Natural killer cell (primary cell): Measurements from ENCODE around the gene PRR19. TPM values are rescaled to one million over a fixed set of nuclear protein-coding genes. Genes with fewer than 3 reads are reported as not detected.

Experiments used
- ATAC-seq, 3 donors: fragments of 150-1000 bp in 2 of 3; fragments of 200-7000 bp in 1 of 3; cut with Tn5 transposase; 1 replicate in 1 of 3; 2 replicates in 2 of 3; pipeline ENCODE4 v1.10.0; 2021; ENCODE audit warnings: mild to moderate bottlenecking in 2 of 3, moderate library complexity in 2 of 3
- DNase-seq, 2 donors: peaks; one replicate each; pipeline versions ENCODE4 v3.0.0 to v3.0.0-alpha.2; 2013 to 2021; ENCODE audit warnings: mixed read lengths in 1 of 2
- H3K27ac ChIP-seq: one replicate; pipeline ENCODE4 v1.5.1; 2013; ENCODE audit warnings: mild to moderate bottlenecking, low read length
- H3K27me3 ChIP-seq: one replicate; pipeline ENCODE4 v1.6.1; 2013; ENCODE audit warnings: low read length; ENCODE audit not compliant: control insufficient read depth, insufficient read depth
- H3K36me3 ChIP-seq: one replicate; pipeline ENCODE4 v1.6.1; 2013; ENCODE audit warnings: low read length; ENCODE audit not compliant: control insufficient read depth, insufficient read depth
- H3K4me1 ChIP-seq: one replicate; pipeline ENCODE4 v1.6.1; 2013; ENCODE audit warnings: low read length; ENCODE audit not compliant: control insufficient read depth, insufficient read depth
- H3K4me3 ChIP-seq: one replicate; pipeline ENCODE4 v1.5.1; 2013; ENCODE audit warnings: low read length
- H3K9me3 ChIP-seq: one replicate; pipeline ENCODE4 v1.6.1; 2013; ENCODE audit warnings: low read length; ENCODE audit not compliant: control insufficient read depth, insufficient read depth
- H3K27ac Mint-ChIP-seq, 2 donors: one replicate each; pipeline ENCODE4 v1.8.0; 2022; ENCODE audit warnings: mild to moderate bottlenecking in 2 of 2, mixed read lengths in 2 of 2, moderate library complexity in 1 of 2
- H3K27me3 Mint-ChIP-seq, 2 donors: one replicate each; pipeline ENCODE4 v1.8.0; 2022; ENCODE audit warnings: low read depth in 2 of 2, mixed read lengths in 2 of 2
- H3K36me3 Mint-ChIP-seq: one replicate; pipeline ENCODE4 v1.8.0; 2022; ENCODE audit warnings: mixed read lengths
- H3K4me1 Mint-ChIP-seq, 2 donors: one replicate each; pipeline ENCODE4 v1.8.0; 2022; ENCODE audit warnings: mixed read lengths in 2 of 2
- H3K4me3 Mint-ChIP-seq: one replicate; pipeline ENCODE4 v1.8.0; 2022; ENCODE audit warnings: mild to moderate bottlenecking, moderate library complexity, mixed read lengths
- H3K9me3 Mint-ChIP-seq, 2 donors: one replicate each; pipeline ENCODE4 v1.8.0; 2022; ENCODE audit warnings: mixed read lengths in 2 of 2
- CTCF ChIP-seq: fragments of 200-600 bp; IDR thresholded peaks from one replicate; pipeline ENCODE4 v1.8.0; 2022; ENCODE audit warnings: antibody characterized with exemption
- WGBS: methylation state at CpG from one replicate; pipeline ENCODE4 v1.1.7; 2013; ENCODE audit warnings: missing lambda C conversion rate; ENCODE audit not compliant: insufficient coverage; 5-methylcytosine and 5-hydroxymethylcytosine counted together
- intact Hi-C: fragments of 100-400 bp; cut with micrococcal nuclease; formaldehyde crosslinking; loops from one replicate; pipeline ENCODE4 v1.14.2; 2022
- total RNA-seq, 4 donors: library from RNA; stranded (reverse); fragments of 120-200 nt in 1 of 4; gene quantifications; one replicate each; pipeline versions ENCODE4 v1.2.3 to v1.2.4, GENCODE V29; 2013 to 2022

Gene PRR19
- total RNA-seq, 3 donors from 2014 or later (not counting 1 experiment from before 2014, with no cell fraction given): not detected

- DNase-seq (no peak), ATAC-seq (no peak)
- H3K27me3 Mint-ChIP-seq: no peaks in the 10 kb centered on the region
- Histone ChIP-seq H3K27me3 (no peaks in the 10 kb centered on the region), H3K9me3 (no peaks in the 10 kb centered on the region), H3K4me3 (no peak overlapping the region), H3K4me1 (peaks cover 19% of the 10 kb centered on the region), H3K27ac (no peak overlapping the region), H3K36me3 (peaks cover 64% of the 10 kb centered on the region)
- 95% methylated on average over 22 of the region's 22 CpGs for WGBS
- intact Hi-C loops: no loop called here
- no peak overlapping the region for H3K4me3 Mint-ChIP-seq
- no peak for TF ChIP-seq CTCF
- no peaks in the 10 kb centered on the region for H3K36me3 Mint-ChIP-seq
- no peak overlapping the region for H3K27ac Mint-ChIP-seq
- peaks cover 13 to 29% of the 10 kb centered on the region in 2 donors for H3K4me1 Mint-ChIP-seq
- H3K9me3 Mint-ChIP-seq: no peaks in the 10 kb centered on the region
Measured at GRCh38 chr19:42288881-42289555, 12.9 kb upstream of the PRR19 start.

- no peak overlapping the region for H3K4me3 ChIP-seq
- Mint-ChIP-seq H3K27ac (no peak overlapping the region), H3K4me3 (no peak overlapping the region), H3K9me3 (no peaks in the 10 kb centered on the region), H3K27me3 (no peaks in the 10 kb centered on the region), H3K4me1 (peaks cover 12 to 27% of the 10 kb centered on the region in 2 donors), H3K36me3 (no peaks in the 10 kb centered on the region)
- H3K27ac ChIP-seq: no peak overlapping the region
- H3K4me1 ChIP-seq: peaks cover 18% of the 10 kb centered on the region
- WGBS: 99% methylated on average over 8 of the region's 8 CpGs
- TF ChIP-seq CTCF: no peak
- no peaks in the 10 kb centered on the region for H3K9me3 ChIP-seq
- peaks cover 66% of the 10 kb centered on the region for H3K36me3 ChIP-seq
- DNase-seq (no peak), ATAC-seq (no peak)
- H3K27me3 ChIP-seq: no peaks in the 10 kb centered on the region
- intact Hi-C loops: no loop called here
Measured at GRCh38 chr19:42289556-42290041, 12.3 kb upstream of the PRR19 start.

GRCh38 chr19:42290136-42290522 lies 11.8 kb upstream of the PRR19 start:
- no peaks in the 10 kb centered on the region for H3K36me3 Mint-ChIP-seq
- no peaks in the 10 kb centered on the region for H3K27me3 Mint-ChIP-seq
- no peaks in the 10 kb centered on the region for H3K9me3 Mint-ChIP-seq
- no peak overlapping the region for H3K27ac Mint-ChIP-seq
- Histone ChIP-seq H3K4me3 (no peak overlapping the region), H3K36me3 (peaks cover 66% of the 10 kb centered on the region), H3K4me1 (peaks cover 12% of the 10 kb centered on the region), H3K27me3 (no peaks in the 10 kb centered on the region), H3K9me3 (no peaks in the 10 kb centered on the region), H3K27ac (no peak overlapping the region)
- no peak for TF ChIP-seq CTCF
- H3K4me1 Mint-ChIP-seq: peaks cover 7 to 22% of the 10 kb centered on the region in 2 donors
- ATAC-seq (no peak), DNase-seq (no peak)
- H3K4me3 Mint-ChIP-seq: no peak overlapping the region
- 95% methylated on average over 13 of the region's 13 CpGs for WGBS
- intact Hi-C loops: no loop called here
